G401 (cell line): Measurements from ENCODE around the gene ADRM1. TPM values are rescaled to one million over a fixed set of nuclear protein-coding genes. Genes with fewer than 3 reads are reported as not detected.

Source experiments
- DNase-seq: peaks from one replicate; pipeline ENCODE4 v3.0.0-alpha.2; 2015; ENCODE audit warnings: low spot score
- in situ Hi-C: cut with HindIII; loops from 2 replicates; pipeline ENCODE4 v1.10.0; 2016; ENCODE audit warnings: low sequenced_read_pairs, mixed read lengths
- total RNA-seq: library from RNA; depleted of rRNA; stranded (reverse); fragments of >200 nt; shearing (Covaris generic); gene quantifications from 2 replicates; pipeline ENCODE4 v1.2.3, GENCODE V29; 2014

ADRM1 gene
- total RNA-seq, 1 experiment from 2014 or later: 209 TPM

- DNase-seq: peak; percentile 22
- in situ Hi-C loops: no loop called here
Measured at GRCh38 chr20:62346398-62347150, 43.8 kb downstream of the ADRM1 start.

- no peak for DNase-seq
- in situ Hi-C loops: no loop called here
Measured at GRCh38 chr20:62347151-62347404, 44.3 kb downstream of the ADRM1 start.

GRCh38 chr20:62347445-62347844 lies 44.6 kb downstream of the ADRM1 start:
- peak; percentile 13 for DNase-seq
- in situ Hi-C loops: no loop called here

- in situ Hi-C loops: no loop called here
- no peak for DNase-seq
Measured at GRCh38 chr20:62348604-62349003, 45.8 kb downstream of the ADRM1 start.

- in situ Hi-C loops: no loop called here
- DNase-seq: no peak
Measured at GRCh38 chr20:62349556-62350097, 46.8 kb downstream of the ADRM1 start.

GRCh38 chr20:62350098-62350628 lies 47.4 kb downstream of the ADRM1 start:
- in situ Hi-C loops: no loop called here
- peak; percentile 10 for DNase-seq

- DNase-seq: no peak
- in situ Hi-C loops: no loop called here
Measured at GRCh38 chr20:62350629-62351422, 48.0 kb downstream of the ADRM1 start.

- DNase-seq: no peak
- in situ Hi-C loops: no loop called here
Measured at GRCh38 chr20:62351469-62352401, 48.9 kb downstream of the ADRM1 start.

GRCh38 chr20:62352402-62353288 lies 49.8 kb downstream of the ADRM1 start:
- DNase-seq: peak; percentile 97
- in situ Hi-C loops: no loop called here

GRCh38 chr20:62353289-62354030 lies 50.7 kb downstream of the ADRM1 start:
- in situ Hi-C loops: no loop called here
- no peak for DNase-seq

GRCh38 chr20:62354031-62354808 lies 51.4 kb downstream of the ADRM1 start:
- DNase-seq: no peak
- in situ Hi-C loops: no loop called here

- DNase-seq: no peak
- in situ Hi-C loops: no loop called here
Measured at GRCh38 chr20:62354811-62355341, 52.1 kb downstream of the ADRM1 start.

GRCh38 chr20:62355516-62355877 lies 52.7 kb downstream of the ADRM1 start:
- in situ Hi-C loops: no loop called here
- peak; percentile 26 for DNase-seq

GRCh38 chr20:62355878-62356588 lies 53.2 kb downstream of the ADRM1 start:
- peak; percentile 78 for DNase-seq
- in situ Hi-C loops: no loop called here

GRCh38 chr20:62356589-62357186 lies 53.9 kb downstream of the ADRM1 start:
- in situ Hi-C loops: no loop called here
- no peak for DNase-seq

- in situ Hi-C loops: no loop called here
- DNase-seq: peak; percentile 78
Measured at GRCh38 chr20:62357187-62357667, 54.4 kb downstream of the ADRM1 start.
